SK-N-SH treated with all-trans-retinoic acid at 6 μM for 48 hours (cell line): ENCODE data around the gene NPBWR2.

Experiments used
- ARNTL ChIP-seq: fragments of 450-650 bp; formaldehyde crosslinking; IDR thresholded peaks from 2 replicates; pipeline ENCODE4 v1.5.0; 2020; ENCODE audit warnings: low read depth, mild to moderate bottlenecking, moderate library complexity, borderline replicate concordance
- PATZ1 ChIP-seq: fragments of 250-450 bp; sonication (Bioruptor Pico); IDR thresholded peaks from 2 replicates; pipeline ENCODE4 v1.8.0; 2020; ENCODE audit warnings: mild to moderate bottlenecking, moderate library complexity, borderline replicate concordance

- no peak for TF ChIP-seq ARNTL (CRISPR knock-in tag)
- TF ChIP-seq PATZ1 (CRISPR knock-in tag): no peak
Measured at GRCh38 chr20:64084685-64085152, 22.6 kb downstream of the NPBWR2 start.
